Fibroblast of the aortic adventitia (primary cell): Measurements from ENCODE around the gene JAGN1. TPM values are rescaled to one million over a fixed set of nuclear protein-coding genes. Genes with fewer than 3 reads are reported as not detected.
"Not testable (repeated sequence)": the region's sequence is repeated elsewhere in the genome, so short reads cannot be mapped to it uniquely, and the experiment has no call there.

ENCODE experiments used
- DNase-seq: peaks from one replicate; pipeline ENCODE4 v3.0.0-alpha.2; 2010; ENCODE audit warnings: low read depth
- H3K4me3 ChIP-seq: 2 replicates; pipeline ENCODE4 v1.5.1; 2011; ENCODE audit warnings: low read depth, mild to moderate bottlenecking, control low read depth, low read length, moderate library complexity
- CTCF ChIP-seq: IDR thresholded peaks from 2 replicates; pipeline ENCODE4 v1.5.1; 2011; ENCODE audit warnings: mild to moderate bottlenecking, low read length, control low read depth, inconsistent platforms; ENCODE audit not compliant: insufficient read depth
- total RNA-seq: library from RNA; depleted of rRNA; stranded (reverse); fragments of >200 nt; gene quantifications from 2 replicates; pipeline ENCODE4 v1.2.3, GENCODE V29; 2012; ENCODE audit warnings: low replicate concordance

JAGN1 gene
- total RNA-seq, 1 donor, result 25.8 TPM

- DNase-seq, result no peak
- no peak for TF ChIP-seq CTCF
- H3K4me3 ChIP-seq, result no peak overlapping the region
Measured at GRCh38 chr3:9875448-9875847, 15.0 kb upstream of the JAGN1 start.

GRCh38 chr3:9876255-9876654 is 14.2 kb upstream of the JAGN1 start:
- DNase-seq, H3K4me3 ChIP-seq: not testable (repeated sequence)

- no peak overlapping the region for H3K4me3 ChIP-seq
- DNase-seq, result no peak
- no peak for TF ChIP-seq CTCF
Measured at GRCh38 chr3:9876991-9877390, 13.4 kb upstream of the JAGN1 start.

GRCh38 chr3:9878700-9879099 is 11.7 kb upstream of the JAGN1 start:
- no peak overlapping the region for H3K4me3 ChIP-seq
- DNase-seq, result no peak
- TF ChIP-seq CTCF, result no peak

DNA sequence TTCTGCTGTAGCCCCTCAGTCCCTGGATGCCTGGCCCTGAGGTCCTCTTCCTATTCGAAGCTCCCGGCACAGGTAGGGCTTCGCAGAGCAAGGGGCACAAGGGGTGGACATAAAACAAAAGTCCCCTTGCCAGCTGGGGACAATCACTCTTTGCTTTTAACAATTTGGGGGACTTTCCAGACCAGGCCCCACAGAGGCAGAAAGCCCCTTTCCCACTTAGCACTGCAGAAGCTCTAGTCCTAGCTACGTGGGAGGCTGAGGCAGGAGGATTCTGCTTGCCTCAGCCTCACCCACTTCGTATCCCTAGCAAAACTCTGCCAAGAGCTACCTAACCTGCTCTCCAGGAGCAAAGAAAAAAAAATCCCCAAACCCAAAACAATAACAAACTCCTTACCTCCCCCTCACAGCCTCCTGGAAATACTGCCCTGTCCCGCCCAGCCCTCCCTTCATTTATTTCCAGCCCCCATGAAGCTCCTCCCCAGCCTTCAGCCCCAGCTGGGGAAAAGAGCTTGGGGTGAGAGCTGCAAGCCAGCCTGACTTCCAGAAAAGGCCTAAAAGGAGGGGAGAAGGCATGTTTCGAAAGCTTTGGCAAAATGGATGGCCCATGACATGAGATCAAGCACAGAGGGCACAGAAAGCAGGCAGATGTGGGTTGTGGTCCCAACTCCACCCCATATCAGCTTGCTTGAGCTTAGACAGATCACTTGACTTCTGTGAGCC is 10.4 kb upstream of the JAGN1 start, which contains the start of gene CIDEC:
Gene CIDEC (minus strand): TSS at position 424 of the 720 bp plus-strand sequence. CDS start 1,767 bp downstream, outside the sequence.
- TF ChIP-seq CTCF, result no peak
- no peak for DNase-seq
- no peak within 1 kb of the TSS for H3K4me3 ChIP-seq

GRCh38 chr3:9881441-9881840 is 9.0 kb upstream of the JAGN1 start:
- DNase-seq, result no peak
- no peak for TF ChIP-seq CTCF
- no peak overlapping the region for H3K4me3 ChIP-seq

- TF ChIP-seq CTCF, result no peak
- H3K4me3 ChIP-seq, result no peak overlapping the region
- peak; percentile 69 for DNase-seq
Measured at GRCh38 chr3:9883706-9884554, 6.5 kb upstream of the JAGN1 start.
